CD4-positive, CD25-positive, alpha-beta regulatory T cell (primary cell): ENCODE data around the gene GABARAP. TPM values are rescaled to one million over a fixed set of nuclear protein-coding genes. Genes with fewer than 3 reads are reported as not detected.

ENCODE experiments used
- ATAC-seq, 2 donors: fragments of 150-1000 bp; cut with Tn5 transposase; one replicate each; pipeline ENCODE4 v1.10.0; 2021; ENCODE audit warnings: low read depth in 2 of 2, moderate number of reproducible peaks in 2 of 2, moderate library complexity in 1 of 2
- DNase-seq, 3 donors: peaks; one replicate each; pipeline versions ENCODE4 v3.0.0 to v3.0.0-alpha.2; 2012 to 2022; ENCODE audit warnings: mixed read lengths in 1 of 3
- H3K27ac ChIP-seq: one replicate; pipeline ENCODE4 v1.7.0; 2013; ENCODE audit warnings: mild to moderate bottlenecking, low read length; ENCODE audit not compliant: insufficient read depth, poor library complexity, severe bottlenecking
- H3K27me3 ChIP-seq: one replicate; pipeline ENCODE4 v1.7.0; 2013; ENCODE audit warnings: low read length; ENCODE audit not compliant: control insufficient read depth, insufficient read depth
- H3K36me3 ChIP-seq: one replicate; pipeline ENCODE4 v1.7.0; 2013; ENCODE audit warnings: mild to moderate bottlenecking, low read length, moderate library complexity; ENCODE audit not compliant: control insufficient read depth, insufficient read depth
- H3K4me1 ChIP-seq: 2 replicates; pipeline ENCODE4 v1.7.0; 2013; ENCODE audit warnings: mild to moderate bottlenecking, low read length; ENCODE audit not compliant: insufficient read depth, control insufficient read depth, poor library complexity, severe bottlenecking
- H3K4me3 ChIP-seq: one replicate; pipeline ENCODE4 v1.7.0; 2013; ENCODE audit warnings: low read depth, mild to moderate bottlenecking, low read length, moderate library complexity
- H3K9me3 ChIP-seq, 2 experiments: 1 replicate in 1 of 2; 2 replicates in 1 of 2; pipeline ENCODE4 v1.7.0; 2013; ENCODE audit warnings: low read length in 2 of 2, mild to moderate bottlenecking in 1 of 2, moderate library complexity in 1 of 2; ENCODE audit not compliant: control insufficient read depth in 2 of 2
- H3K27ac Mint-ChIP-seq, 3 donors: one replicate each; pipeline ENCODE4 v1.8.0; 2020 to 2022; ENCODE audit warnings: mild to moderate bottlenecking in 3 of 3, mixed read lengths in 3 of 3, moderate library complexity in 2 of 3
- H3K27me3 Mint-ChIP-seq: one replicate; pipeline ENCODE4 v1.8.0; 2022; ENCODE audit warnings: mild to moderate bottlenecking, mixed read lengths
- H3K36me3 Mint-ChIP-seq: one replicate; pipeline ENCODE4 v1.8.0; 2020; ENCODE audit warnings: mixed read lengths
- H3K4me1 Mint-ChIP-seq, 4 donors: one replicate each; pipeline ENCODE4 v1.8.0; 2020 to 2022; ENCODE audit warnings: mixed read lengths in 4 of 4, mild to moderate bottlenecking in 1 of 4
- H3K4me3 Mint-ChIP-seq, 4 donors: one replicate each; pipeline ENCODE4 v1.8.0; 2020 to 2022; ENCODE audit warnings: mild to moderate bottlenecking in 4 of 4, mixed read lengths in 4 of 4, moderate library complexity in 3 of 4
- H3K9me3 Mint-ChIP-seq, 7 donors: one replicate each; pipeline ENCODE4 v1.8.0; 2020 to 2022; ENCODE audit warnings: mixed read lengths in 7 of 7, mild to moderate bottlenecking in 3 of 7, moderate library complexity in 2 of 7
- polyA plus RNA-seq, 4 donors: library from polyadenylated mRNA; unstranded; fragments of 300-500 nt; fragmentation: Illumina TruSeq; gene quantifications; one replicate each; pipeline ENCODE4 v1.2.3, GENCODE V29; 2021
- total RNA-seq: library from RNA; stranded (reverse); gene quantifications from one replicate; pipeline ENCODE4 v1.2.3, GENCODE V29; 2022

GABARAP gene
- total and polyA plus RNA-seq, 5 donors from 2014 or later, result 227 to 1,205 (median 943) TPM

DNA sequence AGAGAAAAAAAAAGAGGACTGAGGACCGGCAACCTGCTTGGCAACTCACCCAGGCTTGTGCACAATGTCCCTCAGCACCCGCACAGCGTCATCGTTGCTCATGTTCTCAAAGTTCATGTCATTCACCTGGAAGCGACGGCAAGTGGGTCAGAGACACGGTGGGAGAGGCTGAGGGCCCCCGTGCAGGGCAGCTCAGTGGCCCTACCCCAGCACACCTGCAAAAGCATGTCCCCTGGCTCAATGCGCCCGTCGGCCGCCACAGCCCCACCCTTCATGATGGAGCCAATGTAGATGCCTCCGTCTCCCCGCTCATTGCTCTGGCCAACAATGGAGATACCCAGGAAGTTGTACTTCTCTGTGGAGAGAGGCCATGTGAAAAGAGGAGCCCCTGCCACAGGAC, 13.3 kb downstream of the GABARAP start:
- DNase-seq, result no peak
- peaks cover 4 to 32% (median 18%) of the 10 kb centered on the region in 4 donors for H3K4me1 Mint-ChIP-seq
- no peak overlapping the region for H3K27ac Mint-ChIP-seq
- Histone ChIP-seq H3K4me3 (no peak overlapping the region), H3K36me3 (peaks cover 42% of the 10 kb centered on the region), H3K9me3 (no peaks in the 10 kb centered on the region), H3K27me3 (no peaks in the 10 kb centered on the region), H3K27ac (no peak overlapping the region), H3K4me1 (peaks cover 12% of the 10 kb centered on the region)
- H3K9me3 Mint-ChIP-seq, result no peaks in the 10 kb centered on the region
- no peaks in the 10 kb centered on the region for H3K27me3 Mint-ChIP-seq
- H3K4me3 Mint-ChIP-seq, result no peak overlapping the region
- ATAC-seq, result no peak
- peaks cover 22% of the 10 kb centered on the region for H3K36me3 Mint-ChIP-seq

DNA sequence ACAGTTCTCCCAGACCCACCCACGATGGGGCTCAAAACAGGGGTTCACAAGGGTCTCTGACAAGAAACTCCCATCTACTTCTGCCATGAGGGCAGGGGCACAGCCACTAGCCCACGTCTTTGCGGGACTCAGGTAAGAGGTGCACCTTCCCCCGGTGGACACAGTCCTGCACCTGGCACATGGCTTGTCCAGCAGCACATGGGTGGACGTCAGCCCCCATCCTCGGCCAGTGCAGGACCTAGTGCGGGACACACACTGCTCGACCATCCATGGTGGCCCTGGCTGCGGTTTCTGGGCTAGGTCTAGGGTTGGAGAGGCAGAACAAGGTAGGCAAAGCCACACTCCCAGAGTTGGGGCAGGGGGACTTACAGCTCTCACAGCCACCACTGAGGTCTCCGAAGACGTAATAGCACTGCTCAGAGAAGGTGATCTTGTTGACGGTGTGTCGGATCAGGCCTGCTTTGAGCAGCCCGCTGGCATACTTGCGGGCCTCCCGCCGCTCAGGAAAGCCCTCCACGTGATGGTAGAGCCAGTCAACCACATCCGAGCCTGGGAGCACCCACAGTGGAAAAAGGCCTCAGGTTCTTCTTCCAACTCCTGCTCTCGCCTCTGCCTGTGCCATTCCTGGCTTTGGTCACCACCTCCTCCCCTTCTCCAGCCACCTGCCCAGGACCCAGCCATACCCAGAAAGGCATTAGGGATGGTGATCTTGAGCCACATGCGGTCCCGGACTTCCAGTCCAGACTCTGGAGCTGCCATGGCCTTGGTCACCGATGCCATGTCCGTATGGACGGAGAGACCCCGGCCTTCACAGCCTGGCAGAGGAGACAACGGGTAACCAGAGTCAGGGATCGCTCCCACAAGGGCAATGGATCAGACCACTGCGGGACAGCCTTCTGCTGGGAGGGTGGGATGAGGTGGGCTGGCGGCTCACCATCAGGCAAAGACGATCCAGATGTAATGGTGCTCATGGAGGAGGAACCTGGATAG, 15.2 kb downstream of the GABARAP start:
- Mint-ChIP-seq H3K4me3 (peak overlapping the region in 1 of 4 donors; percentile 29), H3K27ac (peak overlapping the region in 1 of 3 donors; percentile 62)
- H3K36me3 ChIP-seq, result peaks cover 59% of the 10 kb centered on the region

DNA sequence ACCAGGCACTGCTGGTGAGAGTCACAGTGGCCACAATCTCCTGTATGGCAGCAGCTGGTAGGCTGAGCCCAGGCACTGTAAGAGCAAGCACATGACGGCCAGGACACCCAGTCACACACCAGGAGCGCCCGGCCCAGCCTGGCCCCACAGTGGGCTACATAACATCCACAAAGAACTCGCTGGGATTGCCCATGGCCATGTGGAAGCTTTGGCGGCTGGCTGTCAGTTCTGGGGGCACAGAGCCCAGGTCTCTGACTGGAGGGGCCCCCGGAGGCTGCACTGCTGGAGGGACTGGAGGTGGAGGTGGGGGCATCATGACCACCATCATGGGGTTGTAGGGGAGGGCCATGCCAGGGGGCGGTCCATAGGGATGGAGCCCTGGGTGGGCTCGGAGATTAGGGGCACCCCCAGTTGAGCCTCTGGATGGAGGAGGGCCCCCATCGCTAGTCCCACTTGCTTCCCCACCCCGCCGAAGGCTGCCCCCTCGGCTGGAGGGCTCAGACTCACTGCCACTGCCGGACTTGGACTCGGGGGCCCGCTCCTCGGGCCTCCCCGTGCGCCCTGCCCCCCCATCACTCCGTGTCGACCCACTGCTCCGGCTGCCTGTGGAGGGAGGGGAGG, 16.4 kb downstream of the GABARAP start:
- no peaks in the 10 kb centered on the region for H3K27me3 ChIP-seq
- no peak for DNase-seq
- H3K4me1 ChIP-seq, result peaks cover 12% of the 10 kb centered on the region
- Mint-ChIP-seq H3K27ac (no peak overlapping the region), H3K4me3 (no peak overlapping the region), H3K4me1 (peaks cover 0 to 19% (median 12%) of the 10 kb centered on the region in 4 donors), H3K27me3 (no peaks in the 10 kb centered on the region), H3K36me3 (peaks cover 21% of the 10 kb centered on the region), H3K9me3 (no peaks in the 10 kb centered on the region)
- H3K27ac ChIP-seq, result no peak overlapping the region
- no peak overlapping the region for H3K4me3 ChIP-seq
- no peak for ATAC-seq
- H3K9me3 ChIP-seq, result no peaks in the 10 kb centered on the region
- peaks cover 59% of the 10 kb centered on the region for H3K36me3 ChIP-seq

More for the DNA sequence above, 15.2 kb downstream of the GABARAP start:
- ATAC-seq, result no peak
- peaks cover 26% of the 10 kb centered on the region for H3K36me3 Mint-ChIP-seq
- Histone ChIP-seq H3K27ac (no peak overlapping the region), H3K9me3 (no peaks in the 10 kb centered on the region), H3K27me3 (no peaks in the 10 kb centered on the region), H3K4me3 (no peak overlapping the region), H3K4me1 (peaks cover under 1% of the 10 kb centered on the region)
- no peaks in the 10 kb centered on the region for H3K9me3 Mint-ChIP-seq
- no peaks in the 10 kb centered on the region for H3K27me3 Mint-ChIP-seq
- DNase-seq, result no peak
- H3K4me1 Mint-ChIP-seq, result peaks cover 0 to 15% (median 10%) of the 10 kb centered on the region in 4 donors

DNA sequence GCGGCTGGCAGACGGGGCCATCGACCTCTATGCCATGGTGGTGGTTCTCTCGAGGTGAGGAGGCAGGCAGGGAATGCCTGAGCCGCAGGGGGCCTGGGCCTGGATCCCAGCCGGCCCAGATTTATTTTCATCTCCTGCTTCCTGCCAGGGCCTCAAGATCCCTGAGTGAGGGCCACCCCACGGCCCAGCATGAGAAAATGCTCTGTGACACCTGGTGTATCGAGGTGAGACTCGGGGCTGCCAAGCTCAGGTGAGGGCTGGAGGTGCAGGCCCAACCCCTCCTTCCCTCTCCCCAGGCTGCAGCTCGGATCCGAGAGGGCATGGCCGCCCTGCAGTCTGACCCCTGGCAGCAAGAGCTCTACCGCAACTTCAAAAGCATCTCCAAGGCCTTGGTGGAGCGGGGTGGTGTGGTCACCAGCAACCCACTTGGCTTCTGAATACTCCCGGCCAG, 17.6 kb downstream of the GABARAP start:
- Mint-ChIP-seq H3K4me1 (peaks cover 0 to 23% (median 17%) of the 10 kb centered on the region in 4 donors), H3K27ac (no peak overlapping the region), H3K36me3 (peaks cover 20% of the 10 kb centered on the region), H3K9me3 (no peaks in the 10 kb centered on the region), H3K27me3 (no peaks in the 10 kb centered on the region), H3K4me3 (no peak overlapping the region)
- Histone ChIP-seq H3K4me3 (no peak overlapping the region), H3K4me1 (peaks cover 23% of the 10 kb centered on the region), H3K27ac (no peak overlapping the region), H3K27me3 (no peaks in the 10 kb centered on the region), H3K36me3 (peaks cover 48% of the 10 kb centered on the region), H3K9me3 (no peaks in the 10 kb centered on the region)
- ATAC-seq (no peak), DNase-seq (no peak)

DNA sequence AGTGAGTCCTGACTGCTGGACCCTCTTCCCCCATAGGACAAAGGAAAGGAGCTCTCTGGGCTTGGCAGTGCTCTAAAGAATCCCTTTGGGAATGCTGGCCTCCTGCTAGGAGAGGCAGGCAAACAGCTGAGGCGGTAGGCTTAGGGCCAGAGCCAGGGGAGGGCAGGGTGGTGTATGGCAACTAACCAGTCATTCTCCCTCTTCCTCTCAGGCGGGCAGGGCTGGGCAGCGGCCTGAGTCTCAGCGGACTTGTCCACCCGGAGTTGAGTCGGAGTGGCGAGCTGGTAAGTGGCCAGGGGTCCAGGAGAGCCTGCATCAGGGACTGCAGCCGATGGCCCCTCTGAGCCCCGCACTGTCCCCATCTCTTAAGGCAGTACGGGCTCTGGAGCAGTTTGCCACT, 18.1 kb downstream of the GABARAP start:
- peaks cover 15% of the 10 kb centered on the region for H3K36me3 Mint-ChIP-seq
- Histone ChIP-seq H3K36me3 (peaks cover 42% of the 10 kb centered on the region), H3K27me3 (no peaks in the 10 kb centered on the region), H3K4me3 (no peak overlapping the region), H3K27ac (no peak overlapping the region), H3K4me1 (peaks cover 29% of the 10 kb centered on the region), H3K9me3 (no peaks in the 10 kb centered on the region)
- peak overlapping the region in 1 of 4 donors; percentile 77 for H3K4me3 Mint-ChIP-seq
- no peaks in the 10 kb centered on the region for H3K9me3 Mint-ChIP-seq
- no peak overlapping the region for H3K27ac Mint-ChIP-seq
- no peak for ATAC-seq
- DNase-seq, result no peak
- peaks cover 0 to 28% (median 22%) of the 10 kb centered on the region in 4 donors for H3K4me1 Mint-ChIP-seq
- no peaks in the 10 kb centered on the region for H3K27me3 Mint-ChIP-seq

DNA sequence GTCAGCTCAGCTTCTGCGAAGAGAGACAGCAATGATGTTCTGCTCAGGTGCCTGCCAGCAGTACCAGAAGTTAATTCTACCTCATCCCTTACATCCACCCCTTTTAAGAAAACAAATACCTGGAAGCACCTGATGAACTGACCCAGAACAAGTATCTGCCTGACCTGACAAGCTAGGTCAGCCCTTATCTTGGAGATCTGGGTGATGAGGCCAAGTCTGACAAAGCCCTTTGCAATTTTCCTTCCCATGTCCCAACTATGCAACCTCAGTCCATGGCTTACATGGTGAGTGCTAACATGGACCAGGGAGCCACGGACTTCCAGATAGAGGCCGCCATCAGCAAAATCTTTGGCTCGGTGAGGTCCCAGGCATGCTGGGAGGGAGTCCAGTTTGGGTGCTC, 18.9 kb downstream of the GABARAP start:
- peaks cover 39% of the 10 kb centered on the region for H3K36me3 ChIP-seq

DNA sequence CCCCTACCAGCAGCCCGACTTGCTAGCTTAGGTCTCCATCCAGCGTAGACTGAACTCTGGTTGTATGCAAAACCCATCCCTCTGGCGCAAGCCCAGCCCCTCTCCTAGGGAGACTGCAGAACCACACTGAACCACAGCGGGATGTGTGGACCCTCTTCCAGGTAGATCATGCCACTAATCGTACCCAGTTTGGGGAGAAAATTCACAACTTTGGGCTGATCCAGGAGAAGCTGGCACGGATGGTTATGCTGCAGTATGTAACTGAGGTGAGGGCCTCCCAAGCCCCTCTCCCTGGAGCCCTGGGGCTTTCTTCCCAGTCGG, 19.3 kb downstream of the GABARAP start:
- Histone ChIP-seq H3K27ac (no peak overlapping the region), H3K4me1 (peaks cover 31% of the 10 kb centered on the region), H3K36me3 (peaks cover 36% of the 10 kb centered on the region), H3K9me3 (no peaks in the 10 kb centered on the region), H3K4me3 (no peak overlapping the region), H3K27me3 (no peaks in the 10 kb centered on the region)
- Mint-ChIP-seq H3K4me1 (peaks cover 0 to 36% (median 23%) of the 10 kb centered on the region in 4 donors), H3K36me3 (peaks cover 10% of the 10 kb centered on the region), H3K9me3 (no peaks in the 10 kb centered on the region), H3K27me3 (no peaks in the 10 kb centered on the region), H3K27ac (no peak overlapping the region), H3K4me3 (no peak overlapping the region)
- DNase-seq (no peak), ATAC-seq (no peak)

More for the DNA sequence above, 18.9 kb downstream of the GABARAP start:
- Mint-ChIP-seq H3K4me3 (peak overlapping the region in 1 of 4 donors; percentile 63), H3K27ac (no peak overlapping the region), H3K27me3 (no peaks in the 10 kb centered on the region), H3K9me3 (no peaks in the 10 kb centered on the region), H3K36me3 (peaks cover 13% of the 10 kb centered on the region), H3K4me1 (peaks cover 0 to 35% (median 24%) of the 10 kb centered on the region in 4 donors)
- no peak overlapping the region for H3K4me3 ChIP-seq
- H3K4me1 ChIP-seq, result peaks cover 30% of the 10 kb centered on the region
- H3K27me3 ChIP-seq, result no peaks in the 10 kb centered on the region
- no peak overlapping the region for H3K27ac ChIP-seq
- H3K9me3 ChIP-seq, result no peaks in the 10 kb centered on the region
- DNase-seq (no peak), ATAC-seq (no peak)
